Measurements from ENCODE around the gene SMIM23. TPM values are rescaled to one million over a fixed set of nuclear protein-coding genes. Genes with fewer than 3 reads are reported as not detected.

SMIM23 gene
- total and polyA plus RNA-seq, 2 donors (not counting 3 experiments of a cell fraction or from before 2014, with no cell fraction given): not detected

DNA sequence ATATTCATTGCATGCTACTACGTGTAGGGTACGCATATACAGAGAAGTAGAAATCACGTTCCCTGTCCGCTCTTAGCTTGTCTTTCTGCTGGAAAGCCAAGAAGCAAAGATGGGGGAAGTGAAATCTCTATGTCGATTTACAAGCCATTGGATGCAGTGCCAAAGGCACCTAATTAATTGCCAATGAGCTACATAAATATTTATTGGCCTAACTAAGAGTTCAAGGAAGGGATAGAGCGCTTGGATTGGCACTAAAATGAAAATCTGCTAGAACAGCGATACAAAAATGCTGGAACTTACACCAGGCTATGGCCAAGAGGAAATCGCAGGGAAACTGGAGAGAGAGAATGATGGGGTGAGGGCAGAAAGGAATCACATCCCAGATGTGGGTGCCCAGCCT lies 10.8 kb downstream of the SMIM23 start:
- H3K4me1 ChIP-seq (ENCODE audit: control insufficient read depth, extremely low read depth, insufficient read depth, low read length): no peaks in the 10 kb centered on the region
- H3K9me1 ChIP-seq (replicated peaks; ENCODE audit: control insufficient read depth, extremely low read depth, insufficient read depth, low read length): no peaks in the 10 kb centered on the region
- no peak for FAIRE-seq
- ChIA-PET CTCF (no interaction called here), POLR2A (no interaction called here)
- no peaks in the 10 kb centered on the region for H3K79me2 ChIP-seq (ENCODE audit: control insufficient read depth, insufficient read depth, low read length)
- no peaks in the 10 kb centered on the region for H4K20me1 ChIP-seq (replicated peaks; ENCODE audit: control insufficient read depth, extremely low read depth, insufficient read depth, low read length)
- H3K4me3 ChIP-seq (replicated peaks in 1 of 3; ENCODE audit: insufficient read depth in 1 of 3, low read depth in 1 of 3, low read length in 3 of 3): no peak overlapping the region
- no TSS peak for BruUV-seq (replicated peaks)
- H3K27ac ChIP-seq (ENCODE audit: insufficient read depth, low read depth, low read length): no peak overlapping the region
- no peak overlapping the region for H3K4me2 ChIP-seq (ENCODE audit: insufficient read depth, low read length)
- H3K9ac ChIP-seq (replicated peaks; ENCODE audit: extremely low read depth, insufficient read depth, low read length): no peak overlapping the region
- peaks cover 0 to 3% of the 10 kb centered on the region in 2 experiments for H3K27me3 ChIP-seq (ENCODE audit: control insufficient read depth in 2 of 2, insufficient read depth in 2 of 2, low read length in 2 of 2)
- no peak for DNase-seq (ENCODE audit: low read depth, low spot score)
- H3K36me3 ChIP-seq (ENCODE audit: control insufficient read depth in 2 of 2, extremely low read depth in 1 of 2, insufficient read depth in 2 of 2, low read length in 2 of 2): no peaks in the 10 kb centered on the region
- no peak overlapping the region for H2AFZ ChIP-seq (ENCODE audit: low read depth, low read length)
- dilution Hi-C loops (cut with MboI; ENCODE audit: extremely low pct_ligation_motif_present, low sequenced_read_pairs) (no loop called here), intact Hi-C loops (cut with micrococcal nuclease) (no loop called here)
- H3K9me3 ChIP-seq (replicated peaks; ENCODE audit: control insufficient read depth, insufficient read depth, low read length): no peaks in the 10 kb centered on the region
- TF ChIP-seq POLR2A (IDR thresholded peaks at IDR 0.05; ENCODE audit: low read depth, low read length) (no peak), JUN (IDR thresholded peaks at IDR 0.05; ENCODE audit: borderline replicate concordance, insufficient read depth, insufficient read length, low read depth) (no peak), MYC (IDR thresholded peaks at IDR 0.05; ENCODE audit: low read depth, low read length) (no peak), EZH2 (IDR thresholded peaks at IDR 0.05; ENCODE audit: borderline replicate concordance, low read depth, low read length, severe bottlenecking) (no peak), POLR2AphosphoS5 (IDR thresholded peaks at IDR 0.05; ENCODE audit: insufficient read depth, low read depth, low read length) (no peak), MAX (IDR thresholded peaks at IDR 0.05; ENCODE audit: insufficient read depth, insufficient read length) (no peak), FOS (IDR thresholded peaks at IDR 0.05; ENCODE audit: borderline replicate concordance, insufficient read depth, low read length) (no peak), GATA2 (IDR thresholded peaks at IDR 0.05; ENCODE audit: insufficient read depth, insufficient read length, low read depth, low read length) (no peak)
- TF ChIP-seq, protein P1, sequence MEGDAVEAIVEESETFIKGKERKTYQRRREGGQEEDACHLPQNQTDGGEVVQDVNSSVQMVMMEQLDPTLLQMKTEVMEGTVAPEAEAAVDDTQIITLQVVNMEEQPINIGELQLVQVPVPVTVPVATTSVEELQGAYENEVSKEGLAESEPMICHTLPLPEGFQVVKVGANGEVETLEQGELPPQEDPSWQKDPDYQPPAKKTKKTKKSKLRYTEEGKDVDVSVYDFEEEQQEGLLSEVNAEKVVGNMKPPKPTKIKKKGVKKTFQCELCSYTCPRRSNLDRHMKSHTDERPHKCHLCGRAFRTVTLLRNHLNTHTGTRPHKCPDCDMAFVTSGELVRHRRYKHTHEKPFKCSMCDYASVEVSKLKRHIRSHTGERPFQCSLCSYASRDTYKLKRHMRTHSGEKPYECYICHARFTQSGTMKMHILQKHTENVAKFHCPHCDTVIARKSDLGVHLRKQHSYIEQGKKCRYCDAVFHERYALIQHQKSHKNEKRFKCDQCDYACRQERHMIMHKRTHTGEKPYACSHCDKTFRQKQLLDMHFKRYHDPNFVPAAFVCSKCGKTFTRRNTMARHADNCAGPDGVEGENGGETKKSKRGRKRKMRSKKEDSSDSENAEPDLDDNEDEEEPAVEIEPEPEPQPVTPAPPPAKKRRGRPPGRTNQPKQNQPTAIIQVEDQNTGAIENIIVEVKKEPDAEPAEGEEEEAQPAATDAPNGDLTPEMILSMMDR (IDR thresholded peaks at IDR 0.05; ENCODE audit: extremely low read depth in 1 of 2, insufficient read depth in 1 of 2, low read depth in 1 of 2, low read length in 2 of 2): no peak
